Trophoblast cell (in vitro differentiated cells and primary cell): Measurements from ENCODE around the gene SLC35F3.

Experiments used
- DNase-seq, 2 donors: peaks; one replicate each; pipeline ENCODE4 v3.0.0-alpha.2; 2016
- H2AFZ ChIP-seq: 2 replicates; pipeline ENCODE4 v1.6.1; 2013; ENCODE audit warnings: low read length, moderate library complexity, mild to moderate bottlenecking; ENCODE audit not compliant: insufficient read depth, poor library complexity
- H2AK5ac ChIP-seq: 2 replicates; pipeline ENCODE4 v1.6.1; 2013; ENCODE audit warnings: mild to moderate bottlenecking, low read length
- H2BK120ac ChIP-seq: 2 replicates; pipeline ENCODE4 v1.6.1; 2013; ENCODE audit warnings: low read length, mild to moderate bottlenecking, moderate library complexity; ENCODE audit not compliant: insufficient read depth, poor library complexity
- H2BK12ac ChIP-seq: 2 replicates; pipeline ENCODE4 v1.6.1; 2013; ENCODE audit warnings: mild to moderate bottlenecking, low read length, moderate library complexity
- H2BK5ac ChIP-seq: 2 replicates; pipeline ENCODE4 v1.6.1; 2013; ENCODE audit warnings: low read length, low read depth, moderate library complexity, mild to moderate bottlenecking; ENCODE audit not compliant: poor library complexity
- H3K14ac ChIP-seq: 2 replicates; pipeline ENCODE4 v1.6.1; 2013; ENCODE audit warnings: mild to moderate bottlenecking, low read length
- H3K18ac ChIP-seq: 2 replicates; pipeline ENCODE4 v1.6.1; 2013; ENCODE audit warnings: mild to moderate bottlenecking, low read length
- H3K23ac ChIP-seq: 2 replicates; pipeline ENCODE4 v1.6.1; 2013; ENCODE audit warnings: low read length
- H3K27ac ChIP-seq: 2 replicates; pipeline ENCODE4 v1.5.1; 2013; ENCODE audit warnings: low read depth, mild to moderate bottlenecking, inconsistent platforms, low read length, moderate library complexity
- H3K27me3 ChIP-seq: 2 replicates; pipeline ENCODE4 v1.6.1; 2013; ENCODE audit warnings: inconsistent platforms, mild to moderate bottlenecking, low read length, moderate library complexity; ENCODE audit not compliant: insufficient read depth
- H3K36me3 ChIP-seq, 2 experiments: 1 replicate in 1 of 2; 2 replicates in 1 of 2; pipeline ENCODE4 v1.6.1; 2013; ENCODE audit warnings: low read length in 2 of 2, mild to moderate bottlenecking in 2 of 2, moderate library complexity in 1 of 2; ENCODE audit not compliant: insufficient read depth in 2 of 2, control insufficient read depth in 1 of 2
- H3K4ac ChIP-seq: 2 replicates; pipeline ENCODE4 v1.6.1; 2013; ENCODE audit warnings: low read depth, mild to moderate bottlenecking, low read length, moderate library complexity
- H3K4me1 ChIP-seq, 2 experiments: 1 replicate in 1 of 2; 2 replicates in 1 of 2; pipeline ENCODE4 v1.6.1; 2013; ENCODE audit warnings: low read length in 2 of 2, mild to moderate bottlenecking in 2 of 2, moderate library complexity in 1 of 2; ENCODE audit not compliant: insufficient read depth in 2 of 2, control insufficient read depth in 1 of 2
- H3K4me2 ChIP-seq: 2 replicates; pipeline ENCODE4 v1.6.1; 2013; ENCODE audit warnings: inconsistent platforms, mild to moderate bottlenecking, low read length, moderate library complexity
- H3K4me3 ChIP-seq: 2 replicates; pipeline ENCODE4 v1.5.1; 2013; ENCODE audit warnings: mild to moderate bottlenecking, low read depth, low read length, inconsistent platforms
- H3K79me1 ChIP-seq: one replicate; pipeline ENCODE4 v1.6.1; 2013; ENCODE audit warnings: low read length
- H3K79me2 ChIP-seq: 2 replicates; pipeline ENCODE4 v1.6.1; 2013; ENCODE audit warnings: low read length, mild to moderate bottlenecking; ENCODE audit not compliant: control insufficient read depth, insufficient read depth, poor library complexity
- H3K9ac ChIP-seq: 2 replicates; pipeline ENCODE4 v1.6.1; 2013; ENCODE audit warnings: mild to moderate bottlenecking, low read length
- H3K9me3 ChIP-seq: 2 replicates; pipeline ENCODE4 v1.6.1; 2013; ENCODE audit warnings: low read depth, mild to moderate bottlenecking, control low read depth, inconsistent platforms, low read length; ENCODE audit not compliant: insufficient read depth
- H4K12ac ChIP-seq: 2 replicates; pipeline ENCODE4 v1.6.1; 2013; ENCODE audit warnings: low read depth, mild to moderate bottlenecking, low read length, moderate library complexity
- H4K8ac ChIP-seq: 2 replicates; pipeline ENCODE4 v1.6.1; 2013; ENCODE audit warnings: low read depth, mild to moderate bottlenecking, low read length, moderate library complexity
- H4K91ac ChIP-seq: one replicate; pipeline ENCODE4 v1.6.1; 2013; ENCODE audit warnings: low read depth, mild to moderate bottlenecking, low read length, moderate library complexity
- WGBS: extraction: QIAGEN DNeasy Blood & Tissue Kit; methylation state at CpG from one replicate; pipeline ENCODE4 v1.1.7; 2013; ENCODE audit warnings: missing lambda C conversion rate; ENCODE audit not compliant: insufficient read length, insufficient coverage; ENCODE audit errors: extremely low coverage; 5-methylcytosine and 5-hydroxymethylcytosine counted together

The SLC35F3 gene

DNA sequence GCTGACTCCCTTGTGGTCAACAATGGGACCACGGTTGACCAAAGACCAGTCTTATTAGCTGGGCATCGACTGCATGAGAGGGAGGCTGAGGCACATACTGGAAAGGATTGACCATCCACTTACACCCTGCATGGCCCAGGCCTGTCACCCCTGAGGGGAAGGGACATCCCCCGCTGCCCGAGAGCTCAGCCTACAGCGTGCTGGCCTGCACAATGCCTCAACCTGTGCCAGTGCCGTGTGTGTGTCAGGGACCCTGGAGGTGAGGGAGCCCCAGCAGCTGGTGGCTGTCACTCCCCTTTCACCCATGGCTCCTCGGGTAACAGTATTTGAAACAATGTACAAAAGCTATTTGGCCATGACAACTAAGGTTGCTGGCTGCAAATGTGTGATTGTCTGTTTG lies 67.3 kb downstream of the SLC35F3 start:
- no peak overlapping the region for H2AK5ac ChIP-seq
- H3K4me1 ChIP-seq, result no peaks in the 10 kb centered on the region
- H3K27me3 ChIP-seq, result no peaks in the 10 kb centered on the region
- H3K4me3 ChIP-seq, result no peak overlapping the region
- H3K9me3 ChIP-seq, result peaks cover 2% of the 10 kb centered on the region
- H2BK5ac ChIP-seq, result no peak overlapping the region
- no peak overlapping the region for H3K23ac ChIP-seq
- H4K8ac ChIP-seq, result no peak overlapping the region
- H4K91ac ChIP-seq, result no peak overlapping the region
- no peak overlapping the region for H2AFZ ChIP-seq
- H3K4me2 ChIP-seq, result no peak overlapping the region
- H3K79me2 ChIP-seq, result no peaks in the 10 kb centered on the region
- no peak overlapping the region for H3K27ac ChIP-seq
- H3K9ac ChIP-seq, result no peak overlapping the region
- no peak overlapping the region for H4K12ac ChIP-seq
- H3K79me1 ChIP-seq, result no peaks in the 10 kb centered on the region
- no peak overlapping the region for H3K18ac ChIP-seq
- DNase-seq, result no peak
- H3K36me3 ChIP-seq, result no peaks in the 10 kb centered on the region
- no peak overlapping the region for H2BK12ac ChIP-seq
- no peak overlapping the region for H2BK120ac ChIP-seq
- no CpG with 5 or more reads among the region's 7 CpGs for WGBS
- H3K14ac ChIP-seq, result no peak overlapping the region
- no peak overlapping the region for H3K4ac ChIP-seq

DNA sequence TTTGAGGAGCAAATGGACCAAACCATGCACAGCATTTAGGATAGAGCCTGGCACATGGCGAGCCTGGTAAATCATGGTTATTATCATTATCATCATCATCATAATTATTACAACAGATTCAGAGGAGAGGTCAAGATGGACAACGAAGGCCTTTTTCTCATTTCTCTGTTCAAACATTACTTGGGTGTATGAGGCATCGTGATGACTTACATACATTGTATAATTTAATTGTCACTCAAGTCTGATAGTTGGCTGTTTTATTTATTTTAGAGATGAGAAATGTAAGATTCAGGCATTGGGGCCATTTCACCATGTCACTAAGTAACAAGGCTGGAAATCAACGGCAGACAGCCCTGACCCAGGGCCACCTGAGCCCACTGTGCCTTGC lies 68.1 kb downstream of the SLC35F3 start:
- WGBS, result no CpG with 5 or more reads among the region's 4 CpGs
- no peak overlapping the region for H2AK5ac ChIP-seq

DNA sequence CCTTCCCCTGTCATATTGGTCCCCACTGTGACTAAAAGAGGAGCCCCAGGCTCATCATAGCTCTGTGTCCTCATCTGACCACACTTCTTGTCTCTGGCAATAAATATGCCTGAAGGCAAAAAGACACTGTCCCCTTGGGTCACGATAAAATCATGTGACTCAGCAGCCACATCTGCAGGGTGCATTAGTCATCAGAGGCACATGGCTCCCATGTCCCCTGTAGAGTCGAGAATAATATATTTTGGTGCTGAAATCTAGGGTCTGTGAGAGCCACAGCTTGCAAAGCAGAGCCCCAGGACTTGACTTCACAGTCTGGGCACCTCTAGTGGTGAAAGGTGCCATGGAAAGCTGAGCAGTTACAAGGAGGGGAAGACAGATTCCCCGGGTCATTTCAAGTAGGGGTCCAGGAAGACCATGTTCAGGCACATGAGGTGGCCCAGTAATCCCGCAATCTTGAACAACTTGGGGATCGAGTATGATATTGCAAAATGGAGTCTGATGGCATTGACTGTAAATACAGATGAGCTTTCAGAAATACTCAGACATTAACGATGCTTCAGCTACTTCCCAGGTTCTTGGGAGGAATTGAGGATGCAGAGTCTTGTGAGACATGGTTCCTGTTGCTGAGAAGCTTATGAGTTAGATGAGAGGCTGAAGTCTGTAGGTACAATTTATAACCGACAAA lies 68.6 kb downstream of the SLC35F3 start:
- peak; percentile 27 to 55 for DNase-seq
- no peaks in the 10 kb centered on the region for H3K36me3 ChIP-seq
- WGBS, result no CpG with 5 or more reads among the region's 7 CpGs

More for the DNA sequence above, 68.1 kb downstream of the SLC35F3 start:
- Histone ChIP-seq H3K4ac (no peak overlapping the region), H4K8ac (no peak overlapping the region), H3K79me1 (no peaks in the 10 kb centered on the region), H2BK120ac (no peak overlapping the region), H4K12ac (no peak overlapping the region), H3K4me3 (no peak overlapping the region), H3K9me3 (peaks cover 2% of the 10 kb centered on the region), H3K27ac (no peak overlapping the region), H2AFZ (no peak overlapping the region), H3K23ac (no peak overlapping the region), H4K91ac (no peak overlapping the region), H3K14ac (no peak overlapping the region), H3K4me2 (no peak overlapping the region), H3K36me3 (no peaks in the 10 kb centered on the region), H2BK12ac (no peak overlapping the region), H3K9ac (no peak overlapping the region), H2BK5ac (no peak overlapping the region), H3K18ac (no peak overlapping the region), H3K4me1 (no peaks in the 10 kb centered on the region), H3K27me3 (no peaks in the 10 kb centered on the region), H3K79me2 (no peaks in the 10 kb centered on the region)
- DNase-seq, result no peak

DNA sequence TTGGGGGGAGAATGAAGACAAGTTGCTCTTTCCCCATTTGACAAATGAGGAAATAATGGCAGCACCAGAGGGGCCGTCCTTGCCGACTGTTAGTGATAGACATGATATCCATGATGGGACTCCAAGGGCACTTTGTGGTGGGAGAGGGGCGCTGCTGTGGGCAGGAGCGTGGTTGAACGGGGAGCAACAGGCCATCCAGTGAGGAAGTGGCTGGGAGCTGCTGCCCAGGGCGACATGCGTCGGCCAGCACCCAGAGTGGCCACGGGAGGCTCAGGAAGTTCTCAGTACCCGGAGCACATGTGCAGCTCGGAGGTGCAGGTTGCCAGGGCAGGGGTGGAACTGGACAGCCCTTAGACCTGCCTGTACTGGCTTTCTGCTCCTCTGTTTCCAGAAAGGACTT lies 71.0 kb downstream of the SLC35F3 start:
- H3K79me1 ChIP-seq, result no peaks in the 10 kb centered on the region
- peaks cover 2% of the 10 kb centered on the region for H3K9me3 ChIP-seq
- H3K18ac ChIP-seq, result no peak overlapping the region
- H2BK5ac ChIP-seq, result no peak overlapping the region
- no peak overlapping the region for H3K23ac ChIP-seq
- H2BK12ac ChIP-seq, result no peak overlapping the region
- no peak overlapping the region for H4K12ac ChIP-seq
- H3K27ac ChIP-seq, result no peak overlapping the region
- H3K79me2 ChIP-seq, result no peaks in the 10 kb centered on the region
- H3K4me1 ChIP-seq, result no peaks in the 10 kb centered on the region
- H4K8ac ChIP-seq, result no peak overlapping the region
- H2AFZ ChIP-seq, result no peak overlapping the region
- H3K14ac ChIP-seq, result no peak overlapping the region
- H3K27me3 ChIP-seq, result no peaks in the 10 kb centered on the region
- no peak overlapping the region for H3K4me3 ChIP-seq
- no CpG with 5 or more reads among the region's 11 CpGs for WGBS
- no peak overlapping the region for H4K91ac ChIP-seq
- H3K9ac ChIP-seq, result no peak overlapping the region
- no peaks in the 10 kb centered on the region for H3K36me3 ChIP-seq
- H2AK5ac ChIP-seq, result no peak overlapping the region
- no peak overlapping the region for H3K4me2 ChIP-seq
- no peak overlapping the region for H2BK120ac ChIP-seq
- no peak overlapping the region for H3K4ac ChIP-seq
- no peak for DNase-seq

More for the DNA sequence above, 68.6 kb downstream of the SLC35F3 start:
- H2AFZ ChIP-seq, result no peak overlapping the region
- no peak overlapping the region for H4K91ac ChIP-seq
- H3K4me1 ChIP-seq, result no peaks in the 10 kb centered on the region
- no peak overlapping the region for H2AK5ac ChIP-seq
- H2BK12ac ChIP-seq, result no peak overlapping the region
- no peak overlapping the region for H3K14ac ChIP-seq
- peaks cover 2% of the 10 kb centered on the region for H3K9me3 ChIP-seq
- no peak overlapping the region for H3K18ac ChIP-seq
- H3K4me3 ChIP-seq, result no peak overlapping the region
- H3K23ac ChIP-seq, result peak overlapping the region; percentile 86
- no peak overlapping the region for H2BK120ac ChIP-seq
- H3K27me3 ChIP-seq, result no peaks in the 10 kb centered on the region
- no peak overlapping the region for H3K4me2 ChIP-seq
- no peak overlapping the region for H3K9ac ChIP-seq
- no peak overlapping the region for H3K27ac ChIP-seq
- no peak overlapping the region for H4K12ac ChIP-seq
- H4K8ac ChIP-seq, result no peak overlapping the region
- H3K4ac ChIP-seq, result no peak overlapping the region
- H3K79me1 ChIP-seq, result no peaks in the 10 kb centered on the region
- H2BK5ac ChIP-seq, result no peak overlapping the region
- H3K79me2 ChIP-seq, result no peaks in the 10 kb centered on the region
